IPS DF 4.7 (cell line): ENCODE results near the gene COL5A2.

Experiments used
- DNase-seq: peaks from one replicate; pipeline ENCODE4 v3.0.0-alpha.2; 2013; ENCODE audit warnings: low spot score; ENCODE audit errors: extremely low read depth

The COL5A2 gene

GRCh38 chr2:189147989-189148388 is 31.6 kb downstream of the COL5A2 start:
- no peak for DNase-seq

- DNase-seq, result no peak
These were observed 32.2 kb downstream of the COL5A2 start for GRCh38 chr2:189147361-189147760.

GRCh38 chr2:189146553-189146952 is 33.0 kb downstream of the COL5A2 start:
- no peak for DNase-seq

- DNase-seq, result no peak
These were observed 34.8 kb downstream of the COL5A2 start for GRCh38 chr2:189144700-189145211.

- no peak for DNase-seq
These were observed 35.6 kb downstream of the COL5A2 start for GRCh38 chr2:189143925-189144324.

GRCh38 chr2:189142893-189143759 is 36.4 kb downstream of the COL5A2 start:
- peak; percentile 41 for DNase-seq

- DNase-seq, result no peak
These were observed 40.8 kb downstream of the COL5A2 start for GRCh38 chr2:189138800-189139199.

- no peak for DNase-seq
These were observed 42.0 kb downstream of the COL5A2 start for GRCh38 chr2:189137519-189137918.

- no peak for DNase-seq
These were observed 45.1 kb downstream of the COL5A2 start for GRCh38 chr2:189134485-189134884.

GRCh38 chr2:189131991-189132390 is 47.6 kb downstream of the COL5A2 start:
- no peak for DNase-seq

GRCh38 chr2:189129971-189130370 is 49.6 kb downstream of the COL5A2 start:
- DNase-seq, result no peak

GRCh38 chr2:189128970-189129369 is 50.6 kb downstream of the COL5A2 start:
- DNase-seq, result no peak

- DNase-seq, result no peak
These were observed 51.8 kb downstream of the COL5A2 start for GRCh38 chr2:189127756-189128155.

- no peak for DNase-seq
These were observed 54.4 kb downstream of the COL5A2 start for GRCh38 chr2:189125195-189125594.

GRCh38 chr2:189124175-189124574 is 55.4 kb downstream of the COL5A2 start:
- DNase-seq, result no peak

GRCh38 chr2:189118386-189118785 is 61.2 kb downstream of the COL5A2 start:
- DNase-seq, result no peak

GRCh38 chr2:189116979-189117378 is 62.6 kb downstream of the COL5A2 start:
- no peak for DNase-seq

GRCh38 chr2:189116087-189116486 is 63.5 kb downstream of the COL5A2 start:
- DNase-seq, result no peak

GRCh38 chr2:189115126-189115525 is 64.4 kb downstream of the COL5A2 start:
- DNase-seq, result no peak

- DNase-seq, result no peak
These were observed 65.6 kb downstream of the COL5A2 start for GRCh38 chr2:189113963-189114362.

- DNase-seq, result no peak
These were observed 68.4 kb downstream of the COL5A2 start for GRCh38 chr2:189111063-189111715.

- DNase-seq, result no peak
These were observed 69.6 kb downstream of the COL5A2 start for GRCh38 chr2:189109921-189110397.
